ENCODE results near the gene BCAR1.

The BCAR1 gene

DNA sequence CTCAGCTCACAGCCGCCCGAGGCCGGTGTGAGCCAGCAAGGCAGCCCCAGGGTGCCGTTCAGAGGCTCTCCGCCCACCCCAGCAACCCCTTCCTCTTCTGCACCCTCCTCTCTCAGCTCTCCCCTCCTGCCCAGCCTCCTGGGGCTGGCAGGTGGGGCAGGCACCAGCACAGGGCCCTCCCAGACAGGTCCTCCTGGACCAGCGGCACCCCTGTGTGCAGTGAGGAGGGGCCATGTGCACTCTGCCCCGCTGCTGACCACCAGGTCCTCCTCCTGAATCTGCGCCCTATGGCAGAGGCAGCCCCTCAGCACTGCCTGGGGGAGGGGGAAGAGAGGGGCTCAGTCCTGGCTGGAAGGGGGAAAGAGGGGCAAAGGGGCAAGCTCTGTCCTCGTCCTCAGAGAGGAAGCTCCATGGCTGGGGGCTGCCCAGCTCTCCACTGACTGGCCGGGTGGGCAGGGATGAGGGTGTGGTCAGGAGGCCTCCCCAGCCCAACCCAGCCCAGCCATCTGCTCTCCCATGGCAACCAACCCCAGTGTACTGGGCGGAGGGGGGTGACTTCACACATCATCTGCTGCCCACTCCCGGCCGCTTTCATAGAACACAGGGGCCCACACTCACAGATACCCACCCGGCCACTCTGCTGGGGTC is 5.4 kb upstream of the BCAR1 start:
- no peaks in the 10 kb centered on the region for H3K9me3 Mint-ChIP-seq

DNA sequence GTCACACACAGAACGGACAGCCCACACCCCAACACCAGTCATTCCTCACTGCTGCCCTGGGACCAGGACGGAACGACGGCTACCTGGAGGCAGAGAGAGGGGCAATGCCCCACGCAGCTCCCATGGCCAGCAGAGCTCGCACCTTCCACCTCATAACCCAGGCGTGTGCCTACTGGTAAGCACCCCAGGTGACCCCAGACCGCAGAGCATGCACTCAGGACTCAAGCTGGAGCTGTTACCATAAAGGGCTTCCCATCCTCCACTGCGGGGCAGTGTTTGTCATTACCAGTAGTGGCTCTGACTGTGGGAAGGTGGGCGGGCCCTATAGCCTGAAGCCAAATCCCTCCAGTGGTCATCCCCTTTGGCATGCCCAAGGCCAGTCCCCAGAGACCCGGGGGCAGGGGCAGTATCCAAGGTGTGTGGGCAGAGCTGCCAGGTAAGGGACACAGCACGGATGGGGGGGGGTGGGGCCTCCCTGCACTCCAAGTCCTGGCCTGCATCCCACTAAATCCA is 4.7 kb upstream of the BCAR1 start:
- H3K27me3 Mint-ChIP-seq: peaks cover 43 to 68% of the 10 kb centered on the region in 2 donors
- H3K4me3 Mint-ChIP-seq: no peak overlapping the region
- ATAC-seq (replicated peaks) (no peak), DNase-seq (no peak)
- no peak overlapping the region for H3K27ac Mint-ChIP-seq
- H3K4me1 Mint-ChIP-seq (ENCODE audit: low read depth in 2 of 2): peaks cover 0 to 6% of the 10 kb centered on the region in 2 donors
- H3K36me3 Mint-ChIP-seq (ENCODE audit: insufficient read depth): no peaks in the 10 kb centered on the region
- H3K9me3 Mint-ChIP-seq: no peaks in the 10 kb centered on the region

More for the DNA sequence above, 5.4 kb upstream of the BCAR1 start:
- ATAC-seq (replicated peaks) (no peak), DNase-seq (no peak)
- Mint-ChIP-seq H3K36me3 (ENCODE audit: insufficient read depth) (no peaks in the 10 kb centered on the region), H3K27me3 (peaks cover 45 to 71% of the 10 kb centered on the region in 2 donors), H3K27ac (no peak overlapping the region), H3K4me3 (no peak overlapping the region), H3K4me1 (ENCODE audit: low read depth in 2 of 2) (peaks cover 0 to 4% of the 10 kb centered on the region in 2 donors)

DNA sequence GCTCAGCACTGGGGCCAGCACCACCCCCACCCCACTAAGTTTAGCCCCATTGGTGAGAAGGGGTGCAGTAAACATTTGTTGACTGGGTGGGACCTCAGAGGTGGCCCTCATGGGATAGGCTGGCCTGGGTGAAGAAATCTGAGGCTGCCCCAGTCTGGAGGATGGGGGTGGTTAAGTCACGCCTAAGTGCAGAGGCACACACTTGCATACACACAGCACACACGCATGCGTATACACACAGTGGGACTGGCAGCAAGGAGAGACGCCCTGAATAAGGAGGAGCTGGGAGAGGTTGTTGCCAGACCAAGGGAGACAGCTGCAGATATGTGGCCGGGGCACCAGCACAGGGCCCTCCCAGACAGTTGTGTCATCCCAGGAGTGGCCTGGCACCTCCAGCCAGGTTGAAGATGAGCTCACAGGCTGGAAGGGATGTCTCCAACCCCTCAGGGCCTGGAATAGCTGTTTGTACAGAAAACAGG is 3.0 kb upstream of the BCAR1 start:
- Mint-ChIP-seq H3K4me3 (no peak overlapping the region), H3K27me3 (peaks cover 56 to 82% of the 10 kb centered on the region in 2 donors), H3K9me3 (no peaks in the 10 kb centered on the region), H3K27ac (no peak overlapping the region), H3K36me3 (ENCODE audit: insufficient read depth) (no peaks in the 10 kb centered on the region), H3K4me1 (ENCODE audit: low read depth in 2 of 2) (peaks cover 0 to 10% of the 10 kb centered on the region in 2 donors)
- no peak for DNase-seq
- ATAC-seq (replicated peaks): no peak

- DNase-seq (no peak), ATAC-seq (replicated peaks) (no peak)
- Mint-ChIP-seq H3K36me3 (ENCODE audit: insufficient read depth) (no peaks in the 10 kb centered on the region), H3K9me3 (no peaks in the 10 kb centered on the region), H3K27me3 (peaks cover 59 to 88% of the 10 kb centered on the region in 2 donors), H3K4me3 (no peak overlapping the region), H3K27ac (no peak overlapping the region), H3K4me1 (ENCODE audit: low read depth in 2 of 2) (peaks cover 4 to 14% of the 10 kb centered on the region in 2 donors)
Observed at GRCh38 chr16:75252946-75253911, 1.8 kb upstream of the BCAR1 start.

GRCh38 chr16:75252049-75252864 is 833 bp upstream of the BCAR1 start:
- Mint-ChIP-seq H3K27me3 (peaks cover 60 to 88% of the 10 kb centered on the region in 2 donors), H3K4me3 (peak overlapping the region; percentile 66 to 79), H3K4me1 (ENCODE audit: low read depth in 2 of 2) (peaks cover 5 to 15% of the 10 kb centered on the region in 2 donors), H3K36me3 (ENCODE audit: insufficient read depth) (no peaks in the 10 kb centered on the region), H3K27ac (no peak overlapping the region), H3K9me3 (no peaks in the 10 kb centered on the region)
- ATAC-seq (replicated peaks): no peak
- no peak for DNase-seq

- Mint-ChIP-seq H3K4me3 (peak overlapping the region in 1 of 2 donors; percentile 27), H3K4me1 (ENCODE audit: low read depth in 2 of 2) (peaks cover 5 to 15% of the 10 kb centered on the region in 2 donors), H3K9me3 (no peaks in the 10 kb centered on the region), H3K27me3 (peaks cover 60 to 89% of the 10 kb centered on the region in 2 donors), H3K27ac (no peak overlapping the region), H3K36me3 (ENCODE audit: insufficient read depth) (no peaks in the 10 kb centered on the region)
- DNase-seq (no peak), ATAC-seq (replicated peaks) (no peak)
Observed at GRCh38 chr16:75250809-75251279, 580 bp downstream of the BCAR1 start.

- H3K27ac Mint-ChIP-seq: no peak overlapping the region
- no peak for DNase-seq
- no peaks in the 10 kb centered on the region for H3K36me3 Mint-ChIP-seq (ENCODE audit: insufficient read depth)
- H3K4me1 Mint-ChIP-seq (ENCODE audit: low read depth in 2 of 2): peaks cover 5 to 15% of the 10 kb centered on the region in 2 donors
- ATAC-seq (replicated peaks): no peak
- peak overlapping the region; percentile 27 to 52 for H3K4me3 Mint-ChIP-seq
- peaks cover 60 to 86% of the 10 kb centered on the region in 2 donors for H3K27me3 Mint-ChIP-seq
- no peaks in the 10 kb centered on the region for H3K9me3 Mint-ChIP-seq
Observed at GRCh38 chr16:75250089-75250808, 1.2 kb downstream of the BCAR1 start.

- no peak for ATAC-seq (replicated peaks)
- no peak for DNase-seq
- Mint-ChIP-seq H3K36me3 (ENCODE audit: insufficient read depth) (no peaks in the 10 kb centered on the region), H3K9me3 (no peaks in the 10 kb centered on the region), H3K27ac (no peak overlapping the region), H3K27me3 (peaks cover 52 to 78% of the 10 kb centered on the region in 2 donors), H3K4me3 (no peak overlapping the region), H3K4me1 (ENCODE audit: low read depth in 2 of 2) (peaks cover 5 to 17% of the 10 kb centered on the region in 2 donors)
Observed at GRCh38 chr16:75249441-75249840, 2.0 kb downstream of the BCAR1 start.

DNA sequence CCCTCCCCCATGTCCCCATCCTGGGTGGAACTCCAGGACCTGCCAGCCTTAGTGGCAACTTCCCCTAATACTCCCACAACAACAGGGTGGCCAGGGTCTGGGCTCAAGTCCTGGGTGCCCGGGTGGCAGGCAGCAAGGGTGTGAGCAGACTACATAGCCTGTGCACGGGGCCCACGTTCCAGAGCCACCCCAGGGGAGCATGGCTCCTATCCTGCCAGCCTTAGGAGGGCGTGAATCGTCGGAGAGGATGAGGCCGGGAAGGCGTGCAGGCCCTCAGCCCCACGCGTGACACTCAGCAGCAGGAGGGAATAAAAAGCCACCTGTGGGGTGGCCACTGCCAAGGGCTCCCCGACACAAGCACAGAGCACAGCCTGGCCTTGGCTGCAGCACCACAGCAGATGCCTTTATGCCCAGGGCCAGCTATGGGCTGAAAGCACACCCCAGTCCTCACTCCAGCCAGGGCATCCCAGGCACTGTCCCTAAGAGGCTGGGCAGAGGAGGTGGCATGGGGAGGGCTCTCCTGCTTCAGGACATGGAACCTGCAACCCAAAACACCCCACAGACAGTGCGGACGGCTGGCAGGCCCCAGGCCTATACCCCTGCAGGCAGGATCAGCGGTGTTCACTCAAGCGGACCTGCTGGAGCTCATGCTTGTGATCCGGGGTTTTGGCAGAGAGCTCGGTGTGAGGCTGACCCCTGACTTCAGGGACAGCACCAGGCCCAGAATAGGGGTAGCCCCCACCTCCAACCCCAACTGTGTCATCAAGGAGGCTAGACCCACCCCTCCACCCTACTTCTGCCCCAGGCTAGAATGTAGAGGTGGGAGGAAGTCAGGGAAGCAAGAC is 2.7 kb downstream of the BCAR1 start:
- Mint-ChIP-seq H3K4me3 (peak overlapping the region in 1 of 2 donors; percentile 10), H3K27me3 (peaks cover 46 to 71% of the 10 kb centered on the region in 2 donors), H3K27ac (no peak overlapping the region), H3K4me1 (ENCODE audit: low read depth in 2 of 2) (peaks cover 5 to 17% of the 10 kb centered on the region in 2 donors), H3K9me3 (no peaks in the 10 kb centered on the region), H3K36me3 (ENCODE audit: insufficient read depth) (no peaks in the 10 kb centered on the region)
- no peak for ATAC-seq (replicated peaks)
- DNase-seq: no peak

GRCh38 chr16:75248142-75248535 is 3.3 kb downstream of the BCAR1 start:
- Mint-ChIP-seq H3K9me3 (no peaks in the 10 kb centered on the region), H3K27ac (no peak overlapping the region), H3K36me3 (ENCODE audit: insufficient read depth) (no peaks in the 10 kb centered on the region), H3K4me1 (ENCODE audit: low read depth in 2 of 2) (peaks cover 5 to 17% of the 10 kb centered on the region in 2 donors), H3K27me3 (peaks cover 40 to 65% of the 10 kb centered on the region in 2 donors), H3K4me3 (no peak overlapping the region)
- no peak for DNase-seq
- ATAC-seq (replicated peaks): no peak

GRCh38 chr16:75247249-75247648 is 4.2 kb downstream of the BCAR1 start:
- no peak for DNase-seq
- ATAC-seq (replicated peaks): no peak
- H3K4me1 Mint-ChIP-seq (ENCODE audit: low read depth in 2 of 2): peaks cover 5 to 17% of the 10 kb centered on the region in 2 donors
- H3K27me3 Mint-ChIP-seq: peaks cover 31 to 56% of the 10 kb centered on the region in 2 donors
- H3K36me3 Mint-ChIP-seq (ENCODE audit: insufficient read depth): no peaks in the 10 kb centered on the region
- H3K9me3 Mint-ChIP-seq: no peaks in the 10 kb centered on the region
- H3K27ac Mint-ChIP-seq: no peak overlapping the region
- H3K4me3 Mint-ChIP-seq: no peak overlapping the region
